Retina (tissue), 1 donor: Measurements from ENCODE around the gene KRABD2.
"Not testable (repeated sequence)": the region's sequence is repeated elsewhere in the genome, so short reads cannot be mapped to it uniquely, and the experiment has no call there.

ENCODE experiments used
- DNase-seq: peaks from one replicate; pipeline ENCODE4 v3.0.0-alpha.2; 2016

The KRABD2 gene

DNA sequence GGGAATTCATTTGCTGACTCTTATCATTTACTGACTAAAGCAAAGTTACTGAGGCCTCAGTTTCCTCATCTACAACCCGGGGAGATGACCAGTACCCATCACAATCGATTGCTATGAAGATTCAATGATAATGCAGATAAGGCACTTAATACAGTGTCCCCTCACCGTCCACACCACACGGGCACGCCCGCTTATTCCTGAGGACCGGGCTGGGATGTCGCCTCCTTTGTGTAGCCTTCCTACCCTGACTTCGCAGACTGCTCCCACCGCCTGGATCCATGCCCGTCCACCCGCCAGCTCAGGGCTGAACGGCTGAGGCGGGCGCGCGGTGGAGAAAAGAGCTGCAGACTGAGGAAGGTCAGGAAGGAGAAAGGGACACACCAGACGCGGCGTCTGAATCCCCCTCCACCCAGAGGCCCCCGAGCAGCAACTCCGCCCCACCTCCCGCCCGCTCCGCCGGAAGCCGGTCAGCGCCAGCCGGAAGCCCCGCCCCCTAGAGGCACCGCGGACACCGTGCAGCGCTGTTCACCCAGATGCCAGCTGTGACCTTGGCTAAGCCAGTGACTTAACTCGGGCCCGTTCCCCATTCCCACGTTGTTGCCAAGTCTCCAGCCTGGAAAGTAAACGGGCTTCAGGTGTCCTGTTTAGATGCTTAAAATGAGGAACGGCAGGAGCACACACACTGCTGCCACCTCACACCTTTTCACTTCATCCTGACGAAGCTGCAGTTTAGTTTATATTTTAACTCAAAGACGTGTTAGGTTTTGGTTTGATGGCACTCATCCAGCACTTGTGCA is at the start of gene KRABD2:
KRABD2 (minus strand) TSS at position 434 of the 797 bp plus-strand sequence.
- peak; percentile 93 for DNase-seq

GRCh38 chr17:8421571-8421970 is 45.1 kb upstream of the KRABD2 start:
- DNase-seq: no peak

GRCh38 chr17:8420041-8420934 is 43.8 kb upstream of the KRABD2 start:
- no peak for DNase-seq

DNA sequence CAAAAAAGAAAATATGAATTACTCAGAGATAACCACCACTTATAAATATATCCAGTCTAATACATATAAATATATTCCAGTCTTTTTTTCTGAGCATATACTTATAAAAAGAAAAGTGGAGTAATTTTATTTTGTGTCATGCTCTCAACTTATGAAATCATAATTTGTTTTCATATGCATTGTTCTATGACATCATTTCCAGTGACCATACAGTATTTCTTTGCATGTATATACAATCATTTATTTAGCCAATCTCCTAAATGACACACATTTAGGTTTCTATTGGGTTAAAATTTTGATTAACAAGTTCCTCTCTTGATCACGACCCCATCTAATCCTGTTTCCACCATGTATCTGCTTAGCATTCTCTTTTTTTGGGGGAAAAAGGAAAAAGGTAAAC is 42.8 kb upstream of the KRABD2 start:
- no peak for DNase-seq

GRCh38 chr17:8418471-8418870 is 42.0 kb upstream of the KRABD2 start:
- no peak for DNase-seq

DNA sequence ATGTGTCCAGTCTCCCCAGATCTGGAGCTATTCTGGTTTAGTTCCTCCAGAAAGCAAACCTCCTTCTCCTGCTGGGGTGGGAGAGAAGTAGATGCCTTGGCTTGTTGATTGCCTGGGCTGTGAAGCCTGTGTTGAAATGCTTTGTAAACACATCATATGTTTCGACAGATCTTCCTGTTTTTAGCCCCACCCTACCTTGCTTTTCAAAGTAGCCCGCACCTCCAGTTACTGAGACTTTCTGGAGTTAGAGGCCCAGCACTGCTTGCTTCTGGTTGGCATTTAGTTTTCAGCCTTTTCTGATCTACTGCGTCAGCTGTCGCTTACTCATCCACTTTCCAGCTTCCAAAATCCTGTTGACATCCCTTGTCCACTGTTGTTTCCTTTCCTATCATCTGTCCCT is 41.3 kb upstream of the KRABD2 start:
- no peak for DNase-seq

DNA sequence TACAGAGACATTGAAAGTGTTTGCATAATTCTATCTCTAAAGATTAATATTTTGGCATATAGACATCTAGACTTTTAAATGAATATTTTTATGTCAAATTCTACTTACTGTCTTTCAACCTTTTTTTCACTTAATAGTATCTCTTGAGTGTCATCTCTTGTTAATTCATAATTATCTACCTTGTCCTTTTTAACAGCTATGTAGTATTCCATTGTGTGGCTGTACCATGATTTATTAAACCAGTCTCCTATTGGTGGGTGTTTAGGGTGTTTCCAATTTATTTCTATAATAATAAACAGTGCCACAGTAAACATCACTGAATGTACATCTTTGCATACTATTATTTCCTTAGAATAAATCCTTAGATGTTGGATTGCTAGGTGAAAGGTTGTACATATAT is 37.4 kb upstream of the KRABD2 start:
- DNase-seq: no peak

GRCh38 chr17:8413328-8413727 is 36.8 kb upstream of the KRABD2 start:
- no peak for DNase-seq

DNA sequence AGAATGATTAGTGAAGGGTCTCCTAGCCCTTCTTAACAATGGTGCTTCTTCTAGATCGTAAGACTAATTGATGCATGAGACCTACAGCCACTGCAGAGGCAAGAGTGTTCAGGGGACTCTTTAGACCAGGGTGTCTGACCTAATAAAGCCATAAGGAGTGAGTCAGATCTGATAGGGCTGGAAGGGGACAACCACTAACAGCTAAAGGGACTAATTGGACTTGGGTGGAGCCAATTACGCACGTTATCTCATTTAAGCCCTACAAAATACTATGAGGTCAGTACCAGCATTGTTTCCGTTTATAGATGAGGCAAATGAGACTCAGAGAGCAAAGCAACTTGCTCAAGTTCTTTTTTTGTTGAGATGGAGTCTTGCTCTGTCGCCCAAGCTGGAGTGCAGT is 35.6 kb upstream of the KRABD2 start:
- no peak for DNase-seq

- DNase-seq: no peak
These were observed 34.4 kb upstream of the KRABD2 start for GRCh38 chr17:8410883-8411238.

GRCh38 chr17:8409966-8410882 is 33.7 kb upstream of the KRABD2 start:
- peak; percentile 87 for DNase-seq

GRCh38 chr17:8408371-8408770 is 31.9 kb upstream of the KRABD2 start:
- DNase-seq: no peak

DNA sequence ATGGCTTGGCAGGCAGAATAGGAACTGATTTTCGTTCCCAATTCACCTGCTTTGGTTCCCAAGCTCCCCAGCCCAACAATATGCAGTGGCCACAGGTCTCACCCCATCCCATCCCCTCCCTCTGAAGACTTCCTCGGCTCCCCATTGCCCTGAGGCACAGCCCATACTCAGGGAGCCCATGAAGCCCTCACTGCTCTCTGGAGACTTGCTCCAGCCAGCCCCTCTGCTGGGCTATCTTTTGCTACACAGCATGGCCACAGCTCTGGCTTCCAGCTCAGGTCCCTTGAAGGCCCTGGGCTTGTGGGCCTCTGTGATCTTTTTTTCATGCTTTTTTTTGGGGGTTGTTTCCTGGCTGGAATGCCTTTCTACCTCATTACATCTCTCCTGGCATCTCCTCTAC is 29.7 kb upstream of the KRABD2 start:
- no peak for DNase-seq

GRCh38 chr17:8405499-8406016 is 29.1 kb upstream of the KRABD2 start:
- no peak for DNase-seq

GRCh38 chr17:8402921-8403536 is 26.5 kb upstream of the KRABD2 start:
- DNase-seq: no peak

- DNase-seq: no peak
These were observed 24.6 kb upstream of the KRABD2 start for GRCh38 chr17:8401107-8401506.

DNA sequence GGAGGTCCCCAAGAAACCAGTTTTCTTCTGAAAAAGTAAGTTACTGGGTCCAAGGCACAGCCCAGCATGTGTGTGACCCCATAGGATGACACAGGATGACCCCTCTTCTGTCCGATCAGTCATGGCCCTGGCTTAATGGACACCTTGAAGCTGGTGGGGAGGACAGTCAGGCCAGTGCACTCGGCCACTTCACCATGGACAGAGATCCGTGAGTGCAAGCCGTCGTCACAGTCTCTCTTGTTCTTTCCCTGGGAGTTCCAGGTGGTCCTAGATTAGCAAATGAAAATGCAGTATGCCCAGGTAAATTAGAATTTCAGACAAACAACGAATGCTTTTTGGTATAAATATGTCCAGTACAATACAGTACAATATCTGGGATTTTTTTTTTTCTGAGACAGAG is 22.5 kb upstream of the KRABD2 start:
- DNase-seq: no peak

DNA sequence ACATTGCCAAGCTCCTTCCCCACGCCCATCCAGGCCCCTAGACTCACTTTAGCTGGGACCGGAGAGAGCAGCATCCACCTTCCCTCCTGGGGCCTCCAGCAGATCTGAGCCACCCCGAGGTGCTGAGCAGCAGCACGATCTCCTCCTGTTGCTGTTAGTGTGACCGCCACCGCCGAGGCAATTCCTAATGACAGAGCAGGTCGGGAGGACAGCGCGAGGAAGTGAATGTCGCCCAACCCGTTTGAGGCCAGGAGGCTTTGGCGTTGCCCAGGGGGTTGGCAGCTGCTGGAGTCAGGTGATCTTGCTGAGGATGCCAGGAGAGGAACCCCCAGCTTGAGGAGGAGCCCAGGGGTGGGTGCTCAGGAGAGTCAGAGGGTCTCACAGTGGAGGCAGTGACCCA is 21.1 kb upstream of the KRABD2 start, which contains the start of gene RNF222:
RNF222 (minus strand) TSS at position 192 of the 400 bp plus-strand sequence. CDS start 4,366 bp downstream, outside the sequence.
- DNase-seq: no peak

GRCh38 chr17:8394497-8394896 is 18.0 kb upstream of the KRABD2 start:
- not testable (repeated sequence) for DNase-seq

DNA sequence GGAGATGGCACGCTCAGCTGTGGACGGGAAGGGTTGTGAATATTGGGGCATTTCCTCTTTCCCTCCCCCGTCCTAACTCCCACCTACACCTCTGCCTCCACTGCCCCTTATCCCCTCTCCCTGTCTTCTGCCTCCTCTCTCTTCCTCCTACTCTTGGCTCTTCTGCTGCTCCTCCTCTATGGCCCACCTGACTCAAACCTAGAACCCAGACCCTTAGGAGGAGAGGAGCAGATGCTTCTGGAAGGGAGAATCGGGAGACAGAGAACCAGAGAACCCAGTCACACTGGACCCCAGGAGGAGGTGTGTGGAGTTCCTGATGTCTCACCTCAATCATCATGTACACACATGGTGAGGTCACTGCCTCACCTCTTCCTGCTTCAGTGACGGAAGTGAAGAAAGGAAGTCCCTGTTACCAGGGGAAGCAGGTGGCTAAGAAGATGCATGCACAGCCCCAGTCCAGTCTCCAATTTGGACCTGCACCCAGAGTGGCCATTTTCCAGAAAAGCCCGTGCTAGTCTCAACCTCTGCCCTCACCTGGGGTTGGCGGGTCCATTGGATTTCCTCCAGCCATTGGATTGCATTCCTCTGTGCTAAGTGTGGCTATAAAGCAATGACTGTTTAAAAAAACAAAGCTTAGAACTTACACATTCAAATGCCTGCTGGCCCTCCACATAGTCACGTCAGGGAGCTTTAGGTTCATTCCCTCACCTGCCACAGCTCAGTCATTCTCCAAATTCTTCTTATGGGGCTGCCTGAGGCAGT is 17.1 kb upstream of the KRABD2 start:
- DNase-seq: no peak
